Caco-2 (cell line): Measurements from ENCODE around the gene LDAH. TPM values are rescaled to one million over a fixed set of nuclear protein-coding genes. Genes with fewer than 3 reads are reported as not detected.

Experiments used
- BruUV-seq: library from RNA; stranded (reverse); fragments of 400-500 nt; replicated peaks from 2 replicates; lab custom pipeline; 2021; lab: Mats Ljungman, UMichigan
- CTCF ChIA-PET: fragments of 300-600 bp; sonication (Branson Sonifier 250); formaldehyde crosslinking; loops from one replicate; lab custom pipeline; 2022; ENCODE audit warnings: antibody characterized with exemption; lab: Charles Lee
- POLR2A ChIA-PET: fragments of 300-600 bp; sonication (Branson Sonifier 250); formaldehyde crosslinking; loops from one replicate; lab custom pipeline; 2022; ENCODE audit warnings: antibody characterized with exemption; lab: Charles Lee
- DNase-seq, 2 experiments: peaks; one replicate each; pipeline versions ENCODE4 v3.0.0 to v3.0.0-alpha.2; 2020 to 2022
- H3K27me3 ChIP-seq: replicated peaks from 2 replicates; pipeline ENCODE4 v1.6.0; 2011; ENCODE audit warnings: low read length; ENCODE audit not compliant: control insufficient read depth, insufficient read depth
- H3K36me3 ChIP-seq: 2 replicates; pipeline ENCODE4 v1.5.1; 2011; ENCODE audit warnings: low read length; ENCODE audit not compliant: control insufficient read depth, insufficient read depth
- H3K4me1 ChIP-seq: fragments of 250-450 bp; sonication (Bioruptor Pico); 2 replicates; pipeline ENCODE4 v1.5.1; 2020; ENCODE audit warnings: mild to moderate bottlenecking
- H3K4me3 ChIP-seq: 2 replicates; pipeline ENCODE4 v1.5.1; 2011; ENCODE audit warnings: low read depth, mild to moderate bottlenecking, control low read depth, low read length
- H3K9me3 ChIP-seq: fragments of 250-450 bp; sonication (Bioruptor Pico); 2 replicates; pipeline ENCODE4 v1.5.1; 2020; ENCODE audit warnings: mild to moderate bottlenecking, moderate library complexity
- H3K27ac Mint-ChIP-seq: one replicate; pipeline ENCODE4 v1.8.0; 2022; ENCODE audit warnings: mixed read lengths; ENCODE audit not compliant: unreplicated experiment
- H3K27me3 Mint-ChIP-seq: one replicate; pipeline ENCODE4 v1.8.0; 2022; ENCODE audit warnings: mixed read lengths; ENCODE audit not compliant: insufficient read depth, unreplicated experiment
- H3K36me3 Mint-ChIP-seq: one replicate; pipeline ENCODE4 v1.8.0; 2022; ENCODE audit warnings: mild to moderate bottlenecking, mixed read lengths; ENCODE audit not compliant: insufficient read depth, unreplicated experiment
- H3K4me1 Mint-ChIP-seq: one replicate; pipeline ENCODE4 v1.8.0; 2022; ENCODE audit warnings: low read depth, mixed read lengths; ENCODE audit not compliant: unreplicated experiment
- H3K4me3 Mint-ChIP-seq: one replicate; pipeline ENCODE4 v1.8.0; 2022; ENCODE audit warnings: mild to moderate bottlenecking, moderate library complexity, mixed read lengths; ENCODE audit not compliant: unreplicated experiment
- H3K9me3 Mint-ChIP-seq: one replicate; pipeline ENCODE4 v1.8.0; 2022; ENCODE audit warnings: mixed read lengths; ENCODE audit not compliant: unreplicated experiment
- intact Hi-C: fragments of 100-400 bp; cut with micrococcal nuclease; formaldehyde crosslinking; loops from one replicate; pipeline ENCODE4 v1.10.0; 2022; ENCODE audit not compliant: unreplicated experiment
- total RNA-seq: library from RNA; stranded (reverse); gene quantifications from 2 replicates; pipeline ENCODE4 v1.2.3, GENCODE V29; 2022
- TF ChIP-seq, protein P1 (sequence below), 2 experiments: fragments of 200-600 bp in 1 of 2; IDR thresholded peaks; 1 replicate in 1 of 2; 2 replicates in 1 of 2; pipeline versions ENCODE4 v1.5.1 to v1.8.0; 2011 to 2022; ENCODE audit warnings: antibody characterized with exemption in 1 of 2, control low read depth in 1 of 2, inconsistent platforms in 1 of 2, low read depth in 1 of 2, low read length in 1 of 2, mild to moderate bottlenecking in 1 of 2, moderate library complexity in 1 of 2; ENCODE audit not compliant: insufficient read depth in 1 of 2, severe bottlenecking in 1 of 2, unreplicated experiment in 1 of 2

The LDAH gene
- total RNA-seq, 1 experiment from 2014 or later: 40.5 TPM

DNA sequence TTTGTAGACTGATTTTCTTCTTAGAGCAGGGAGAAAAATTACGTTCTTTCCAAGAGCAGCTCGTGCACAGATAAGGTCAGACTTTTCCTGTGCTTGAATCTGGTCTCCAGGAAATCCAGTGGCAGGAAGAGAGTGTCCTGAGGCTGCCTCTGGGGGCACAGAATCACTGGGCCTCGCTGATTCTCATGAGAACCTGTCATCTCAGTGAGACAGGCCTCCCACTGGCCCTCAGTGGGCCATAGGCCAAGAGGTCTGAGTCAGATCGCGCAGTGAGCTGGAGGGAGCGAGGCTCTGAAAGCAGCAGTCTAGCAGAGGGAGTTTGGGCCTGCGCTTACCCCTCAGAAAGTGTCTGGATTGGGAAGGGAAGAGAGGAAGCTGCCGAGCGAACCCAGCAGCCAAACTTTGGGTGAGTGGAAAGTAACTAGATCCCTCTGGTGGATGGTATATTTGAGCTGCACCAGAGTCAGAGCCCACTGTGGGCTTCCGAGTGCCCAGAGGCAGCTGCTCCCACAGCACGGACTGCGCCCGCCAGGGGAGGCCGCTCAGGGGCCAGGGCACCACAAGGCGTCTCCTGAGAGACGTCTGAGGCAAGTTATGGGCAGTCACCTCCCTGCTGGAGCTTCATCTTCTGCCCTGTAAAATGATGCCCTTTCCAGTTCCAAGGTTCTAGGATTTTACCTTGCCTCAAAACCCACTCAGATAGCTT, 147.8 kb downstream of the LDAH start:
- Mint-ChIP-seq H3K4me3 (peak overlapping the region; percentile 27), H3K4me1 (peaks cover 25% of the 10 kb centered on the region), H3K36me3 (peaks cover 36% of the 10 kb centered on the region), H3K27ac (peak overlapping the region; percentile 69), H3K9me3 (no peaks in the 10 kb centered on the region), H3K27me3 (no peaks in the 10 kb centered on the region)
- no peak for DNase-seq
- TF ChIP-seq, protein P1, sequence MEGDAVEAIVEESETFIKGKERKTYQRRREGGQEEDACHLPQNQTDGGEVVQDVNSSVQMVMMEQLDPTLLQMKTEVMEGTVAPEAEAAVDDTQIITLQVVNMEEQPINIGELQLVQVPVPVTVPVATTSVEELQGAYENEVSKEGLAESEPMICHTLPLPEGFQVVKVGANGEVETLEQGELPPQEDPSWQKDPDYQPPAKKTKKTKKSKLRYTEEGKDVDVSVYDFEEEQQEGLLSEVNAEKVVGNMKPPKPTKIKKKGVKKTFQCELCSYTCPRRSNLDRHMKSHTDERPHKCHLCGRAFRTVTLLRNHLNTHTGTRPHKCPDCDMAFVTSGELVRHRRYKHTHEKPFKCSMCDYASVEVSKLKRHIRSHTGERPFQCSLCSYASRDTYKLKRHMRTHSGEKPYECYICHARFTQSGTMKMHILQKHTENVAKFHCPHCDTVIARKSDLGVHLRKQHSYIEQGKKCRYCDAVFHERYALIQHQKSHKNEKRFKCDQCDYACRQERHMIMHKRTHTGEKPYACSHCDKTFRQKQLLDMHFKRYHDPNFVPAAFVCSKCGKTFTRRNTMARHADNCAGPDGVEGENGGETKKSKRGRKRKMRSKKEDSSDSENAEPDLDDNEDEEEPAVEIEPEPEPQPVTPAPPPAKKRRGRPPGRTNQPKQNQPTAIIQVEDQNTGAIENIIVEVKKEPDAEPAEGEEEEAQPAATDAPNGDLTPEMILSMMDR (IDR thresholded peaks at IDR 0.05; ENCODE audit: insufficient read depth in 1 of 2, low read depth in 1 of 2, low read length in 1 of 2, severe bottlenecking in 1 of 2, unreplicated experiment in 1 of 2): no peak
- Histone ChIP-seq H3K36me3 (no peaks in the 10 kb centered on the region), H3K9me3 (no peaks in the 10 kb centered on the region), H3K4me3 (no peak overlapping the region), H3K27me3 (no peaks in the 10 kb centered on the region), H3K4me1 (peaks cover 15% of the 10 kb centered on the region)
- no TSS peak for BruUV-seq
- CTCF ChIA-PET: interaction anchor here (0.8 to 7.1 kb wide), 16 partner anchors 8 to 490 kb away, joined by 3 to 281 read pairs (median 10); partner anchors contain the start of genes GDF7, HS1BP3, LDAH and RHOB
- POLR2A ChIA-PET: interaction anchor here (0.6 to 1.7 kb wide), 8 partner anchors 8 to 250 kb away, joined by 3 to 13 read pairs (median 6); partner anchors contain the start of genes GDF7, HS1BP3, LDAH and RHOB
- intact Hi-C loops: loop anchor here (5.0 kb wide), 2 partner anchors 147 to 367 kb away; partner anchors contain the start of genes APOB and LDAH

DNA sequence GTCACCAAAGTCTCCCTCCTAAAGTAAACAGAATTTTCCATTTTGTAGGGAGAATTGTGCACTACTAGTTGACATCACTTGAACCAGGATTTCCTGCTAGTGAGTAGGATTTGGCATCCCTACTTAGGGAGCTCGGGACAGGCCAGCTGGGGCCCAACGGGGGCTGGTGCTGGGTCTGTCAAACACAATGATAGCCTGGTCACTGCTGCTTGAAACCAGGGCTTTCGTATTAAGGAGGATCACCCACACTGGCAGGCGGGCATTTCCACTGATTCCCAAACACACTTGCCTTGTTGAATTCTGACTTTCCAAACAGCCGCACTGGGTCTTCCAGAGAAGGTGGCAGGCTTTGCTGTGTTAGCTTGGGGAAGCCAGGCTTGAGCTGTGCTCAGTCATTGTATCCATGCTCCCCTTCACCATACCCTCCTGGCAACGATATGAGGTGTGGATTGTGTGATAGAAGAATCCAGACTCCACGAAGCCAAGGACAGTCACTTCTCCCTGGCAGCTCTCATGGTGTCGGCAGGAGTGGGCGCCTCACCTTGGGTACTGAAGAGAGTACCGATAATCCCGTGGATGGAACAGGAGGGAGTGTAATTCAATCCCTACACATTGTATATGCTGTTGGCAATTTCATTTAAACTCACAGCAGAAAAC, 148.5 kb downstream of the LDAH start:
- Histone ChIP-seq H3K4me3 (no peak overlapping the region), H3K4me1 (peaks cover 15% of the 10 kb centered on the region), H3K36me3 (no peaks in the 10 kb centered on the region), H3K27me3 (no peaks in the 10 kb centered on the region), H3K9me3 (no peaks in the 10 kb centered on the region)
- H3K4me1 Mint-ChIP-seq: peaks cover 25% of the 10 kb centered on the region
- TF ChIP-seq, protein P1 (IDR thresholded peaks at IDR 0.05; ENCODE audit: insufficient read depth in 1 of 2, low read depth in 1 of 2, low read length in 1 of 2, severe bottlenecking in 1 of 2, unreplicated experiment in 1 of 2): no peak
- intact Hi-C loops: no loop called here
- ChIA-PET POLR2A (interaction anchor here (0.7 kb wide), 1 partner anchor 250 kb away, joined by 3 read pairs; no protein-coding TSS in a partner anchor), CTCF (interaction anchor here (3.3 to 7.1 kb wide), 2 partner anchors 7 to 14 kb away, joined by 72 to 281 read pairs; partner anchors contain the start of gene GDF7)
- no TSS peak for BruUV-seq
- no peaks in the 10 kb centered on the region for H3K9me3 Mint-ChIP-seq
- DNase-seq: no peak
- no peak overlapping the region for H3K4me3 Mint-ChIP-seq
- peak overlapping the region; percentile 69 for H3K27ac Mint-ChIP-seq
- H3K36me3 Mint-ChIP-seq: peaks cover 36% of the 10 kb centered on the region
- no peaks in the 10 kb centered on the region for H3K27me3 Mint-ChIP-seq

DNA sequence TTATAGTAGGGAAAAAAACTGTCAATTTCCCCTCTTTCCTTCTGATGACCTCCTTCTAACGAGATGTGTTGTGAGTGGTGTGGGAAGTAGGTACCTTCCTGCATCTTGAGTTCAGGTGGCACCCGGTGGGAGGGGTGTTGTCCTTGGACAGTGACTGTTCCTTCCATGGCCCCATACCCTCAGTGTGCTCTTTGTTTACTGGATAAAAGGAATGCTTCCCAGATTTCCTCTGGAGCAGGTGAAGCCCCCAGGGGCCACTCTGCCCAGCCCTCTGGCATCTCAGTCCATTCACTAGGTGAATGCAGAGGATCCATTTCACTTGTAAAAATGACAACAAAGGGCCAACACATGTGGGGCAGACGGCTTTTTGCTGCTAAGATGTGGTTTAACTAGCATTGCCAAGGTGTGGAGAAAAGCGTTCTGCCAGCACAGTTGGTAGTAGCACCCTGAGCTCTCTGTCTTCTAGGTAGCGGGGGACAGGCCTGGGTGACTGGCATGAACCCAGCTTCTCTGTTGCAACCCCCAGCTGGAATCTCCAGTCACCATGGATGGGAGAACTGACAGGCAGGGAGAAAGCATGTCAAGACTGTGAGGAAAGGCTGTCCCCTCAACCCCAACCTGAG, 149.1 kb downstream of the LDAH start:
- Mint-ChIP-seq H3K9me3 (no peaks in the 10 kb centered on the region), H3K27me3 (no peaks in the 10 kb centered on the region), H3K27ac (no peak overlapping the region), H3K36me3 (peaks cover 36% of the 10 kb centered on the region), H3K4me1 (peaks cover 25% of the 10 kb centered on the region), H3K4me3 (no peak overlapping the region)
- intact Hi-C loops: no loop called here
- H3K4me1 ChIP-seq: peaks cover 15% of the 10 kb centered on the region
- H3K9me3 ChIP-seq: no peaks in the 10 kb centered on the region
- DNase-seq: no peak
- ChIA-PET POLR2A (no interaction called here), CTCF (interaction anchor here (7.1 kb wide), 1 partner anchor 13 kb away, joined by 281 read pairs; no protein-coding TSS in a partner anchor)
- no peak overlapping the region for H3K4me3 ChIP-seq
- no peaks in the 10 kb centered on the region for H3K36me3 ChIP-seq
- TF ChIP-seq, protein P1 (IDR thresholded peaks at IDR 0.05; ENCODE audit: insufficient read depth in 1 of 2, low read depth in 1 of 2, low read length in 1 of 2, severe bottlenecking in 1 of 2, unreplicated experiment in 1 of 2): no peak
- BruUV-seq: no TSS peak
- H3K27me3 ChIP-seq: no peaks in the 10 kb centered on the region
